NCI-H187 (cell line): ENCODE measurements around the gene PYROXD2.

Experiments
- DNase-seq, 2 experiments: peaks; one replicate each; lab custom pipeline; 2025; lab: John Stamatoyannopoulos, UW

PYROXD2 gene

GRCh38 chr10:98414578-98414931, 427 bp downstream of the PYROXD2 start:
- DNase-seq, result no peak

- DNase-seq, result no peak
Measured at GRCh38 chr10:98411768-98412167, 3.2 kb downstream of the PYROXD2 start.

DNA sequence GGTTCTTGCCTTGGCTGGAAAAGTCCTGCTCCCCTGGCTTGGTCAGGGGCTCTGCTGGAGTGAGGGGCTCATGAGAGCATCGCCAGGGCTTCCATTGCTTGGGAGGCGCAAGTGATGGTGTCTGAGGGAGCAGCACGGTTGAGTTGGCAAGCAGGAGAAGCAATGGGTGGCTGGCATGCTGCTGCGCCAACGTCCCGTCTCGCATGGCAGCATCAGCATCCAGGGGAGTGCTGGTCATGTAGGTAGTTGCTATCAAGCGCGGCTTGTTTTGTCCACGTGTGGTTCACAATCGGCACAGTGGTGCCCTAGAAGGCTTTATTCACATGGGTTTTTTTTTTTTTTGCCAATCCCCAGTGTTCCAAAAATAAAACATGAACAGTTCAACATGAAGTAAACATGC, 3.8 kb downstream of the PYROXD2 start:
- no peak for DNase-seq

DNA sequence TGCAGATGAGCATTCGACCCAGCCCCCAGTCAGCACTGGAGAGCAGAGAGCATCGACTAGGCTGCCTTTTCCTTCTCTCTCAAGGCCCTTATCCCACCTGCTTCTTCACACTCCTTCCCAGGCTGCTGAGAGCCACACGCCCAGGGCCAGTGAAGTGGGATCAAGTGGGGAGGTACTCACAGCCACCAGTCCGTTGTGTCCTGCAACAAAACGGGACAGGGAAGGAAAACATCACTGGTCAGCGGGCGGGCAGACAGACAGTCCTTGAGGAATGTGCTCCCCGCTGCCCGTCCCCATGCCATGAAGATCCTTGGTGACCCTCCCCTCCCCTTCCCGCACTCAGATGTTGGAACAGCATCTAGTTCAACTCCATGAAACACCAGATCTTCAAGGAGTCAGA, 4.2 kb downstream of the PYROXD2 start:
- no peak for DNase-seq

- DNase-seq, result no peak
Measured at GRCh38 chr10:98410135-98410743, 4.7 kb downstream of the PYROXD2 start.

- DNase-seq, result no peak
Measured at GRCh38 chr10:98408799-98409198, 6.2 kb downstream of the PYROXD2 start.

DNA sequence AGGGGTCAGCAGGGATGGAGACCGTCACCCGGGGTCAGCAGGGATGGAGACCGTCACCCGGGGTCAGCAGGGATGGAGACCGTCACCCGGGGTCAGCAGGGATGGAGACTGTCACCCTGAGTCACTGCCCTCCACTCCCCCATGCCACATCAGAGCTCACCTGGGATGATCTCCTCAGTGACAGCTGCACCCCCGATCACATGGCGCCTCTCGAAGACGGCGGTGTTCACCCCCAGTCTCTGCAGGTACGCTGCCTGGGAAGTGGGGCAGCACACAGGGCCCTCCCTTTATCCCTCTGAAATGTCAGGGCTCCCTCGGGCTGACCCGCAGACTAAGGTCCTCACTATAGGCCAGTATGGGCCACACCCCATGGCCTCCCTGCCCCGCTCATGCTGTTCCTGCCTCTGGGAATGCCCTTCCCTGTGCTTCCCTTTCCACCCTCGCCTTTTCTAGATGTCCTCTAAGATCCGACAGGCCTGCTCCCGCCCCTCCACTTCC, 7.2 kb downstream of the PYROXD2 start:
- no peak for DNase-seq

GRCh38 chr10:98407017-98407743, 7.8 kb downstream of the PYROXD2 start:
- DNase-seq, result no peak

GRCh38 chr10:98405422-98405821, 9.6 kb downstream of the PYROXD2 start:
- DNase-seq, result no peak

DNA sequence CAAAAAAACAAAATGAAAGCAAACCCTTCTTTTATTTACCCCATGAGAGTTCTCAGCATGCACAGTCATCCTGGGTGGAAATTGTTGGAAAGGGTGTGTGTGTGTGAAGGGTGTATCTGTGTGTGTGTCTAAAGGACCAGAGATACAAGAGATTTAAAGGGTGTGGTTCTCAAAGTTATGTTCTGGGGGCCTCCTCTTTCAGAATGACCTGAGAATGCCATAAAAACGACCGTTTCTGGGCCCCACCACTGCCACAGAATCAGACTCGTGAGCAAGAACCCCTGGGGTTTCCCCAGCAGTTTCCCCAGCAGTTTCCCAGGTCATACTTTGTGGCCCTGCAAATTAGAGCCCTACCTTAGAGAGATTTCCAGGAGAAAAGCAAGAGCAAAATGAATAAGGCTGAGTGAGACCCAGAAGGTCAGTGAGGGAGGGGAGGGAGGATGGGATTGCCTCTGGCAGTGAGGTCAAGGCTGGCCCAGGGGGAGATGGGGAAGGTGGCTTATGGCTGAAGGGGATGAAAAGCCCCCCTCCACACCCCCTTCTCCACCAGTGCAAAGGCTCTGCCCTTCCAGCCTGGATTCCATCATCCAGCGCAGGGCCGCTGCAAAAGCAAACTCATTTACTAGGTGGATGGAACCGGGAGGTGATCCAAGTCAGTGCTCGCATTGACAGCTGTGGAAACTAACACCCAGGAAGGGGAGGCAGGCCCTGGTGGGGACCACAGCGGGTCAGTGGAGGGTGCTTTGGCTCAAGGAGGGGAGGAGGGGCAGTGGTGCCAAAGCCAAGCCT, 10.2 kb downstream of the PYROXD2 start:
- no peak for DNase-seq

GRCh38 chr10:98403812-98404504, 11.0 kb downstream of the PYROXD2 start:
- DNase-seq, result no peak

DNA sequence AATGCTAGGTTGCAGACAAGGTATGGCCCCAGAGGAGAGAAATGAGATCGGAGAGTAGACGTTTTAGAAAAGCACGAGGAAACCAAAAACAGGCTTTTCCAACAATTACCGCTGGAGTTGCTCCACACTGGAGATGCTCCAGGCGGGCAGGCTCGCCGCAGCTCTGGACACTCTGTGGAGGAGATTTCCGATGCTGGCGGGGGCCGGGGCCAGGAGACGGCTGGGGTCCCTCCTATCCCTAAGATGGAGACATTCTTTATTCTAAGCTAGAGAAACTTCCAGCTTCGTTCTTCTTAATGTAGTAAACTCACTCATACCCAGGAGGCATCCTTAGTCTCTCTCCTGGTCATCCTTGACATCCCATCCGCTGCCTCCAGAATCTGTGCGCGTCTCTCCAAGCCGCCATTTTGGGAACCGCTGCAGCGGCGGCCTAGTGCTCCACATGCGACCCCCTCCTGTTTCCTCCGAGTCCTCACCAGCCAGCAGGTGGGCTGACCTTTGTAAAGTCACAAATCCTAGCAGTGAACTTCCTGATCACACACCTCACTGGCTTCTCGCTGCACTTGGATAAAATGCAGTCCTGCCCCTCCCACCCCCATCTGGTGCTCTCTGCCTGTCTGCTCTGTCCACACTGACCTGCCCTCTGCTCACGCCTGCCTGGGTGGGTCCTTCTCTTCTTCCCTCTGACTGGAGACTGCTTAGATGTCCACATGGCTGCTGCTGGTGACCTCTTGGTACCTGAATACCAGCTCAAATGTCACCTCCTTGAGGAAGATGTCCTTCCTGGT, 11.9 kb downstream of the PYROXD2 start:
- no peak for DNase-seq

DNA sequence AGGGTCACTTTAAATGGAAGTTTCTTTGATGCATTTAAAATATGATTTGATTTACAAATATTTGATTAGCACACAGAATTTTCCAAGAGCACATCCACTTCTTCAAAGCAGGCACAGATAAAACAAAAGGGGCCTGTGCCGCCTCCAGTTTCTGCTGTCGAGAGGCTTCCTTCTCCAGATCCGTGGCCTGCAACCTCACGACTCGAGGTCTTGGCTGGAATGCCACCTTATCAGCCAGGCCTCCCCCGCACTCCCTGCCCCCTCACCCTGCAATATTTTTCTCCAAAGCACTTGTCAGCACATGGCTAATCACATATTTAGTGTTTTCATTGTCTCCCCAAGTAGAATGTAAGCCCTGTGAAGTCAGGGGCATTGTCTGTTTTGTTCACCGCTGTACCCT, 12.5 kb downstream of the PYROXD2 start:
- DNase-seq, result no peak

- DNase-seq, result no peak
Measured at GRCh38 chr10:98400482-98400881, 14.5 kb downstream of the PYROXD2 start.

GRCh38 chr10:98399784-98400183, 15.2 kb downstream of the PYROXD2 start:
- DNase-seq, result no peak

DNA sequence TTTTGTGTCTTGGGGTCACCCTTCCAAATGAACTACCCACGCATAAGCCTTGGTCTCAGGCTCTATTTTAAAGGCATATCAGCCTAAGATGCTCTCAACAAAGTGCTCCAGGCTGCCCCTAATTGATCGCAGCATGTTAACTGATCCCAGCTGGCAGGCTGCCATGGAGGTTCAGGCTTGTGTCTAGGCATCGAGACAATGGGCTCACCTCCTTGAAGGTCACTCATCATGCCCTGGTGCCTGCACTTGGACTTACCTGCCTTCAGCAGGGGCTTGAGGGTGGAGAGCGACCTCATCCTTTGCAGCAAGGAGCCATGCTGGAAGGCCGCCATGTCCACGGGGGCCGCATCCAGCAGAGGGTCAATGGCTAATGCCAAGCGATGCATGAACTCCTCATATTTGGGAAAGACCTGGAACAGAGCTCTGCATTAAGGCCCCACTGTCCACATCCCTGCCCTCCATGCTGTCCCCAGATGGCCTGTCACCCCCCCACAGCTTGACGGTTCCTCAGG, 17.8 kb downstream of the PYROXD2 start:
- DNase-seq, result no peak

GRCh38 chr10:98396096-98397063, 18.6 kb downstream of the PYROXD2 start:
- no peak for DNase-seq

- no peak for DNase-seq
Measured at GRCh38 chr10:98394851-98395440, 20.0 kb downstream of the PYROXD2 start.

DNA sequence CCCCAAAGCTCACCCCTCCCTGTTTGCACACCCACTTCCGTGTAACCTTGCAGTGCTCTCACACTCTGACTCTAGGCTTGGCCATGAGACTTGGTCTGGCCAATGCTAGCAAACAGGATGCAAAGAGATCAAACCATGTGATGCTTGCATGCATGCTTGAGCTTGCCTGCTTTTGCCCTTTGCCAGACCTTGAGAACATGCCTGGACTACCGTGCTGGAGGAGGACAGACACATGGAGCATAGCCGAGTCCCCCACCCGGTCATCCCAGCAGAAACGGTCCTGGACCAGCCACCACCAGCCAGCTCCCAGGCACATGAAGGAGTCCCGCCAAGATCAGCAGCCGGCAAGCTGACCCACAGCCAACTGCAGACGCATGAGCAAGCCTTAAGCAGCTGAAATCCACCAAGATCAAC, 23.4 kb downstream of the PYROXD2 start:
- no peak for DNase-seq

GRCh38 chr10:98391065-98391464, 23.9 kb downstream of the PYROXD2 start:
- DNase-seq, result no peak
